Measurements from ENCODE around the gene CNTNAP5.

CNTNAP5 gene

DNA sequence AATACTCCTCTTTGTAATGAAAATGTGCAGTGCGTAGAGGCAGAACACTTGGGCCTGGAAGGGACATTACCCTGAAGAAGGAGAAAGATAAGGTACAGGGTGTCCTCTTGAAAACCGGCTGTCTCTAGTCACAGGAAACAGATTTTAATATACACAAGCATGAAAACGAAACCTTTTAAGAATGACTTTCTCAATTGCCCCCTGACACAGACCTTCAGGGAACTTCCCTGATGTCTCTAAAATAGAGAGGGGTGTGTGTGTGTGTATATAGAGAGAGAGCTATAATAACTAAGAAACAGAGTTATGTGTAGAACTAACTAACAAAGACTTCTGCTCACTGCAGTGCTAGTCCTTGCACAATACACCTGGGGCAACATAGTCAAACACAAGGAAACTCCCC is 780.0 kb downstream of the CNTNAP5 start:
- no peak for TF ChIP-seq ZNF274 (IDR thresholded peaks at IDR 0.05; ENCODE audit: low read depth, low read length)
- no peak for TF ChIP-seq SUZ12 (IDR thresholded peaks at IDR 0.05; ENCODE audit: extremely low read depth, insufficient read depth, insufficient read length)
- TF ChIP-seq YY1 (IDR thresholded peaks at IDR 0.05; ENCODE audit: insufficient read depth, insufficient read length): no peak
- H3K4me3 ChIP-seq (ENCODE audit: insufficient read length, low read depth): no peak overlapping the region
- H3K36me3 ChIP-seq (ENCODE audit: insufficient read depth, insufficient read length, low read length): no peaks in the 10 kb centered on the region
- no peak for DNase-seq (ENCODE audit: low read depth, low spot score)
- no peaks in the 10 kb centered on the region for H3K27me3 ChIP-seq (ENCODE audit: insufficient read depth, insufficient read length)
- H3K9me3 ChIP-seq (ENCODE audit: insufficient read depth, low read length): no peaks in the 10 kb centered on the region
- no peaks in the 10 kb centered on the region for H3K4me1 ChIP-seq (ENCODE audit: insufficient read depth, insufficient read length)
- H3K9ac ChIP-seq (ENCODE audit: insufficient read length, low read depth): no peak overlapping the region

DNA sequence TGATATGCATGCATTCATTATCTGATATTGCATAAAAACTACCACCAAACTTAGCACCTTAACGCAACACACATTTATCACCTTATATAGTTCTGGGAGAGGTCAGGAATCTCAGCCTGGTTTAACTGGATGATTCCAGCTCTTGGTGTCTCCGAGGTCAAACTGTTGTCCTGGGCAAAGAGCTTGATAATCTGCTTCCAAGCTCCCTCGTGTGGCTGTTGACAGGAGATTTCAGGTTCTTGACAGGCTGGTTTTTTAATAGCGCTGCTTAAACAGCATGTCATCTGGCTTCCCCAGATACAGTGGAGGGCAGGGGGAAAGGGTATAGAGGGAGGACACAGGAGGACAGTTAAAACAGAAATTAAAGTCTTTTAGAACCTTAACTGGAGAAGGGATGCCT is 785.0 kb downstream of the CNTNAP5 start:
- DNase-seq (ENCODE audit: low read depth, low spot score): peak; percentile 49
- no peaks in the 10 kb centered on the region for H3K4me1 ChIP-seq (ENCODE audit: insufficient read depth, insufficient read length)
- no peak overlapping the region for H3K4me3 ChIP-seq (ENCODE audit: insufficient read length, low read depth)
- no peak overlapping the region for H3K9ac ChIP-seq (ENCODE audit: insufficient read length, low read depth)
- no peaks in the 10 kb centered on the region for H3K9me3 ChIP-seq (ENCODE audit: insufficient read depth, low read length)
- no peaks in the 10 kb centered on the region for H3K27me3 ChIP-seq (ENCODE audit: insufficient read depth, insufficient read length)
- TF ChIP-seq SUZ12 (IDR thresholded peaks at IDR 0.05; ENCODE audit: extremely low read depth, insufficient read depth, insufficient read length): no peak
- no peak for TF ChIP-seq YY1 (IDR thresholded peaks at IDR 0.05; ENCODE audit: insufficient read depth, insufficient read length)
- no peak for TF ChIP-seq ZNF274 (IDR thresholded peaks at IDR 0.05; ENCODE audit: low read depth, low read length)
- no peaks in the 10 kb centered on the region for H3K36me3 ChIP-seq (ENCODE audit: insufficient read depth, insufficient read length, low read length)

DNA sequence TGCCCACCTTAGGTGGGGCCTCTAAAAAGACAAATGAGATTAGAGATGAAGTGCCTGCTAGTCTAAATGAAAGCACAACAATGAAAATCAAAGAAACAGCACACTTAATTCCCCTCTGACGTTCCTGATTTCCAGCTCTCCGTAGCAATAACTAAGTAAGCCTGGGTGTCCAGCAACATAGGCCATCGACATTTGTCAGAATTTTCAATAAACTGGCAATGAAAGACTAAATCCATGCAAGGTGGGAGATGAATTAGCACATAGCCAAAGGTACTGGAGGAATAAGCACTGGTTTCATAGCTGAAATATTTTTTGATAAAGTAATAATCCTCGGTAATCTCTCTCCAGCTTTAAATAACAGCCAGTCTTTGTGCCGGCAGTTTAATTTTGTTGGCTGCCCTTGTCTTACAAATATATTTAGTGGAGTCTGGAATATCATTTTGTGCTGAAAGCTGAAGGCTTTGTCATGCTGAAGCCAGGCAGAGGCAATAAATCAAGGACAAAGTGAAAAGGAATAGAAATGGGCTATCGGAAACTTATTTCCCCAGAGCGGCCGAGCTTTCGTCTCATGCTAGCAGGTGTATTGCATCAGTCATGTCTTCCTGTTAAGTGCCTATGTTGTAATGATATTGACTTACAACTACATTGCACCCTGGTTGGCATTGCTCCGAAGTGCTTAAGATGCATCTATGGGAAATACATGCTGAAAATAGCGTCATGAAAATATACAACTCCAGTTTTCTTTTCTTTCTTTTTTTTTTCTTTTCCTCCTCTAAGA is 790.1 kb downstream of the CNTNAP5 start:
- no peak for DNase-seq (ENCODE audit: low read depth, low spot score)
- Histone ChIP-seq H3K9ac (ENCODE audit: insufficient read length, low read depth) (no peak overlapping the region), H3K4me1 (ENCODE audit: insufficient read depth, insufficient read length) (no peaks in the 10 kb centered on the region), H3K36me3 (ENCODE audit: insufficient read depth, insufficient read length, low read length) (no peaks in the 10 kb centered on the region), H3K27me3 (ENCODE audit: insufficient read depth, insufficient read length) (no peaks in the 10 kb centered on the region), H3K4me3 (ENCODE audit: insufficient read length, low read depth) (no peak overlapping the region), H3K9me3 (ENCODE audit: insufficient read depth, low read length) (no peaks in the 10 kb centered on the region)
- TF ChIP-seq YY1 (IDR thresholded peaks at IDR 0.05; ENCODE audit: insufficient read depth, insufficient read length) (no peak), SUZ12 (IDR thresholded peaks at IDR 0.05; ENCODE audit: extremely low read depth, insufficient read depth, insufficient read length) (no peak), ZNF274 (IDR thresholded peaks at IDR 0.05; ENCODE audit: low read depth, low read length) (no peak)

DNA sequence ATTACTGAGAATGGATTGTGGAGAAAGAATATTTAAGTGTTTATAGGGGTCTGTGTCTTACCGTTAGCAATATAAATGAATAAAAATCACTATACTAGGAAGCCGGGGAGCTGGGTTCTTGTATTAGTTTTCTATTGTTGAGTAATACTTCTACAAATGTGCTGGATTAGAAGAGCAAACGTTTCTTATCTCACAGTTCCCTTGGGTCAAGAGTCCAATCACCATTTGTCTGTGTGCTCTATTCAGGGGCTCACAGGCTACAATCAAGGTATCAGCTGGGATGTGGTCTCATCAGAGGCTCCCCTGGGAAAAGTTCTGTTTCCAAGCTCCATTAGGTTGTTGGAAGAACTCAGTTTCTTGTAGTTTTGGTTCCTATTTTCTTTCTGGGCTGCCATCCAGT is 790.9 kb downstream of the CNTNAP5 start:
- Histone ChIP-seq H3K4me3 (ENCODE audit: insufficient read length, low read depth) (no peak overlapping the region), H3K4me1 (ENCODE audit: insufficient read depth, insufficient read length) (no peaks in the 10 kb centered on the region), H3K27me3 (ENCODE audit: insufficient read depth, insufficient read length) (no peaks in the 10 kb centered on the region), H3K36me3 (ENCODE audit: insufficient read depth, insufficient read length, low read length) (no peaks in the 10 kb centered on the region), H3K9ac (ENCODE audit: insufficient read length, low read depth) (no peak overlapping the region), H3K9me3 (ENCODE audit: insufficient read depth, low read length) (no peaks in the 10 kb centered on the region)
- TF ChIP-seq SUZ12 (IDR thresholded peaks at IDR 0.05; ENCODE audit: extremely low read depth, insufficient read depth, insufficient read length) (no peak), YY1 (IDR thresholded peaks at IDR 0.05; ENCODE audit: insufficient read depth, insufficient read length) (no peak), ZNF274 (IDR thresholded peaks at IDR 0.05; ENCODE audit: low read depth, low read length) (no peak)
- DNase-seq (ENCODE audit: low read depth, low spot score): no peak

DNA sequence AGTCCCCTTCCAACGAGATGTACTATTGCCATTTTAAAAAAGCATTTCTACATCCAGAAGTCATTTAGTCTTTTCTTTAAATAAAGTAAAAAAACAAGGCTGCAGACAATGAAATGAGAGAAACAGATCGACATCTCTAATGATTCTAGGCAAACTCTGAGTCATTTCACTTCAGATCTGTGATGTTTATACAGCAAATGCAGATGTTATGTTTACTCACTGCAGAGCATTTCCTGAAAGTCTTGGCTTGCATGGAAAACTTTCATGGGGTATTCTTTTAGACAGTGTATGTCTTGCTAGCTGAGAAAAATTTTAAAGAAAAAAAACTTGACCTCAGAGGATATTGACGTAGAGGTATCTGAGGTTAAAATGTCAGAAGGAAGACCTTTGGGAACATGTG is 797.4 kb downstream of the CNTNAP5 start:
- Histone ChIP-seq H3K4me1 (ENCODE audit: insufficient read depth, insufficient read length) (no peaks in the 10 kb centered on the region), H3K27me3 (ENCODE audit: insufficient read depth, insufficient read length) (no peaks in the 10 kb centered on the region), H3K4me3 (ENCODE audit: insufficient read length, low read depth) (no peak overlapping the region), H3K9me3 (ENCODE audit: insufficient read depth, low read length) (no peaks in the 10 kb centered on the region), H3K36me3 (ENCODE audit: insufficient read depth, insufficient read length, low read length) (no peaks in the 10 kb centered on the region), H3K9ac (ENCODE audit: insufficient read length, low read depth) (no peak overlapping the region)
- no peak for DNase-seq (ENCODE audit: low read depth, low spot score)
- no peak for TF ChIP-seq YY1 (IDR thresholded peaks at IDR 0.05; ENCODE audit: insufficient read depth, insufficient read length)
- no peak for TF ChIP-seq ZNF274 (IDR thresholded peaks at IDR 0.05; ENCODE audit: low read depth, low read length)
- TF ChIP-seq SUZ12 (IDR thresholded peaks at IDR 0.05; ENCODE audit: extremely low read depth, insufficient read depth, insufficient read length): no peak

DNA sequence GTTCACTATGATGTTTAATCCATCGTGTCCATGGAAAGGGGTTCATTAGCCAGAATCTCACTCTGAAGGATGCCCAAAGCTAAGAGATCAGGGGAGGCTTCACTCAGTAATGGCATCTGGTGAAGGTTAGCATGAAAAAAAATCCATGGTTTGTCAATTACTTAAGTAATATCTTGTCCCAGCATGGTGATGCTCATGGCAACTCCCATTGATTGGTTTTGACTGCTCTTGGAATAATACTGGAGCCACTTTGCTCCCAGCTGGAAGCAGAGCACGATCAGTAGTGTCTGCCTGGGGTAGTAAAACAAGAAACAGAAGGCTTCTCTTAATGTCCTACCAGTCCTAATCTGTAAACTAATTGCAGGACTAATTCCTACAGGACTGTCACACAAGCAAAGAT is 799.4 kb downstream of the CNTNAP5 start:
- H3K4me1 ChIP-seq (ENCODE audit: insufficient read depth, insufficient read length): no peaks in the 10 kb centered on the region
- H3K9me3 ChIP-seq (ENCODE audit: insufficient read depth, low read length): no peaks in the 10 kb centered on the region
- no peak overlapping the region for H3K4me3 ChIP-seq (ENCODE audit: insufficient read length, low read depth)
- no peaks in the 10 kb centered on the region for H3K36me3 ChIP-seq (ENCODE audit: insufficient read depth, insufficient read length, low read length)
- no peak for TF ChIP-seq SUZ12 (IDR thresholded peaks at IDR 0.05; ENCODE audit: extremely low read depth, insufficient read depth, insufficient read length)
- no peak for TF ChIP-seq YY1 (IDR thresholded peaks at IDR 0.05; ENCODE audit: insufficient read depth, insufficient read length)
- H3K27me3 ChIP-seq (ENCODE audit: insufficient read depth, insufficient read length): no peaks in the 10 kb centered on the region
- no peak for DNase-seq (ENCODE audit: low read depth, low spot score)
- H3K9ac ChIP-seq (ENCODE audit: insufficient read length, low read depth): no peak overlapping the region

DNA sequence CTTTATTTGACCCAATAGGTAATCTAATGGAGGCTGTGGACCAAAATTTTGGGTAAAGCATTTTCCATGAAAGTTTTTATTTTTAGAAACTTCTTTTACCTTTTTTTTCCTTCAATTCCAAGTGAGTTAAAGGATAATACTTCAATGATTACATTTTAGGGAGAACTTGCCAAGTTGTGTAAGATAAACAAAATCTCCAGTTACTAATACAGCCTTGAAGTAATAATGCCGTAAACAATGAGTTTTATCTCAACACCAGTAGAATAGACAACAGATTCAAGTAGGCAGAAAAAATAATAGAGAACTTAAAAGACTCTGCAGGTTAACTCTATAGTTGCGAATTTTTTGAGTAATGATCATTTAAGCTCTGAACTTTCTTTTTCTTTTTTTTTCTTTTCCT is 807.4 kb downstream of the CNTNAP5 start:
- no peaks in the 10 kb centered on the region for H3K4me1 ChIP-seq (ENCODE audit: insufficient read depth, insufficient read length)
- H3K36me3 ChIP-seq (ENCODE audit: insufficient read depth, insufficient read length, low read length): no peaks in the 10 kb centered on the region
- H3K27me3 ChIP-seq (ENCODE audit: insufficient read depth, insufficient read length): no peaks in the 10 kb centered on the region
- no peak for TF ChIP-seq YY1 (IDR thresholded peaks at IDR 0.05; ENCODE audit: insufficient read depth, insufficient read length)
- peaks cover 18% of the 10 kb centered on the region for H3K9me3 ChIP-seq (ENCODE audit: insufficient read depth, low read length)
- no peak overlapping the region for H3K9ac ChIP-seq (ENCODE audit: insufficient read length, low read depth)
- no peak for DNase-seq (ENCODE audit: low read depth, low spot score)
- no peak overlapping the region for H3K4me3 ChIP-seq (ENCODE audit: insufficient read length, low read depth)
